HEK293 (cell line): ENCODE data around the gene KRTAP5-1.
"Not testable (repeated sequence)": the region's sequence is repeated elsewhere in the genome, so short reads cannot be mapped to it uniquely, and the experiment has no call there.

ENCODE experiments used
- CTCF ChIA-PET: fragments of 350-600 bp; formaldehyde crosslinking; extraction: SDS; loops from one replicate; lab custom pipeline; 2021; ENCODE audit warnings: antibody characterized with exemption; lab: Yijun Ruan, JAX
- POLR2A ChIA-PET: fragments of 300-600 bp; formaldehyde crosslinking; extraction: SDS; loops from one replicate; lab custom pipeline; 2020; ENCODE audit warnings: antibody characterized with exemption, inconsistent platforms; lab: Yijun Ruan, JAX
- H3K27ac ChIP-seq: fragments of 200-500 bp; sonication (Bioruptor generic); 2 replicates; pipeline ENCODE4 v1.5.1; 2014; ENCODE audit warnings: low read depth, low read length, control low read depth, inconsistent platforms; ENCODE audit errors: extremely low read depth
- H3K36me3 ChIP-seq, 2 experiments: fragments of 200-500 bp in 1 of 2; sonication (Bioruptor generic) in 1 of 2; 1 replicate in 1 of 2; 2 replicates in 1 of 2; pipeline ENCODE4 v1.5.1; 2014 to 2017; ENCODE audit warnings: inconsistent platforms in 2 of 2, low read length in 2 of 2; ENCODE audit not compliant: control insufficient read depth in 2 of 2, insufficient read depth in 1 of 2
- H3K4me1 ChIP-seq: fragments of 200-500 bp; sonication (Bioruptor generic); 2 replicates; pipeline ENCODE4 v1.5.1; 2014; ENCODE audit warnings: mild to moderate bottlenecking, low read length, inconsistent platforms; ENCODE audit not compliant: control insufficient read depth, insufficient read depth
- H3K4me3 ChIP-seq: 2 replicates; pipeline ENCODE4 v1.5.1; 2011; ENCODE audit warnings: low read depth, mild to moderate bottlenecking, control low read depth, low read length, moderate library complexity
- H3K9me3 ChIP-seq: fragments of 200-500 bp; sonication (Bioruptor generic); 2 replicates; pipeline ENCODE4 v1.5.1; 2014; ENCODE audit warnings: low read depth, low read length, inconsistent platforms; ENCODE audit not compliant: control insufficient read depth, insufficient read depth
- ATF2 ChIP-seq: fragments of 450-650 bp; formaldehyde crosslinking; IDR thresholded peaks from 2 replicates; pipeline ENCODE4 v1.5.1; 2016; ENCODE audit warnings: missing biosample characterization, missing genetic modification characterization, low read depth
- KLF17 ChIP-seq: fragments of 450-650 bp; formaldehyde crosslinking; IDR thresholded peaks from 2 replicates; pipeline ENCODE4 v1.5.1; 2016; ENCODE audit warnings: missing biosample characterization, missing genetic modification characterization
- KLF9 ChIP-seq: fragments of 450-650 bp; formaldehyde crosslinking; IDR thresholded peaks from 2 replicates; pipeline ENCODE4 v1.5.1; 2016; ENCODE audit warnings: missing biosample characterization, missing genetic modification characterization, low read depth
- PATZ1 ChIP-seq: fragments of 450-650 bp; formaldehyde crosslinking; IDR thresholded peaks from 2 replicates; pipeline ENCODE4 v1.5.1; 2016; ENCODE audit warnings: missing biosample characterization, missing genetic modification characterization
- SETDB1 ChIP-seq: IDR thresholded peaks from one replicate; pipeline ENCODE4 v1.6.1; 2017; ENCODE audit warnings: mild to moderate bottlenecking, low read length, moderate library complexity, mixed read lengths; ENCODE audit not compliant: insufficient read length
- SP2 ChIP-seq: fragments of 450-650 bp; formaldehyde crosslinking; IDR thresholded peaks from 2 replicates; pipeline ENCODE4 v1.5.1; 2016; ENCODE audit warnings: missing biosample characterization, missing genetic modification characterization
- ZNF112 ChIP-seq: fragments of 450-650 bp; formaldehyde crosslinking; IDR thresholded peaks from 2 replicates; pipeline ENCODE4 v1.5.0; 2017; ENCODE audit warnings: missing biosample characterization, missing genetic modification characterization
- ZNF184 ChIP-seq: fragments of 450-650 bp; IDR thresholded peaks from 2 replicates; pipeline ENCODE4 v1.5.1; 2018; ENCODE audit warnings: missing biosample characterization, mild to moderate bottlenecking, missing genetic modification characterization
- ZNF350 ChIP-seq: fragments of 450-650 bp; formaldehyde crosslinking; IDR thresholded peaks from 2 replicates; pipeline ENCODE4 v1.5.0; 2017; ENCODE audit warnings: missing biosample characterization, mild to moderate bottlenecking, missing genetic modification characterization
- ZNF510 ChIP-seq: fragments of 450-650 bp; formaldehyde crosslinking; IDR thresholded peaks from 2 replicates; pipeline ENCODE4 v1.5.1; 2018; ENCODE audit warnings: mild to moderate bottlenecking, missing genetic modification characterization, missing biosample characterization; ENCODE audit not compliant: insufficient replicate concordance
- ZNF514 ChIP-seq: fragments of 450-650 bp; formaldehyde crosslinking; IDR thresholded peaks from 2 replicates; pipeline ENCODE4 v1.5.1; 2016; ENCODE audit warnings: missing biosample characterization, missing genetic modification characterization
- ZNF560 ChIP-seq: fragments of 450-650 bp; formaldehyde crosslinking; IDR thresholded peaks from 2 replicates; pipeline ENCODE4 v1.5.1; 2017; ENCODE audit warnings: missing biosample characterization, missing genetic modification characterization, borderline replicate concordance
- ZNF585B ChIP-seq: fragments of 450-650 bp; formaldehyde crosslinking; IDR thresholded peaks from 2 replicates; pipeline ENCODE4 v1.5.1; 2016; ENCODE audit warnings: missing biosample characterization, missing genetic modification characterization
- ZNF645 ChIP-seq: fragments of 450-650 bp; formaldehyde crosslinking; IDR thresholded peaks from 2 replicates; pipeline ENCODE4; 2016; ENCODE audit warnings: missing biosample characterization, missing genetic modification characterization
- ZNF707 ChIP-seq: fragments of 450-650 bp; formaldehyde crosslinking; IDR thresholded peaks from 2 replicates; pipeline ENCODE4 v1.5.1; 2016; ENCODE audit warnings: missing biosample characterization, missing genetic modification characterization
- ZNF830 ChIP-seq: fragments of 450-650 bp; IDR thresholded peaks from 2 replicates; pipeline ENCODE4 v1.5.0; 2018; ENCODE audit warnings: missing biosample characterization, missing genetic modification characterization, low read depth, mild to moderate bottlenecking, moderate library complexity
- ZSCAN16 ChIP-seq: fragments of 450-650 bp; formaldehyde crosslinking; IDR thresholded peaks from 2 replicates; pipeline ENCODE4 v1.5.1; 2016; ENCODE audit warnings: missing biosample characterization, missing genetic modification characterization
- ZSCAN4 ChIP-seq: fragments of 450-650 bp; formaldehyde crosslinking; IDR thresholded peaks from 2 replicates; pipeline ENCODE4 v1.5.1; 2017; ENCODE audit warnings: missing biosample characterization, missing genetic modification characterization

Gene KRTAP5-1

GRCh38 chr11:1603629-1604028 lies 18.5 kb upstream of the KRTAP5-1 start:
- Histone ChIP-seq H3K4me1 (no peaks in the 10 kb centered on the region), H3K9me3 (no peaks in the 10 kb centered on the region), H3K4me3 (no peak overlapping the region), H3K36me3 (no peaks in the 10 kb centered on the region), H3K27ac (no peak overlapping the region)
- ChIA-PET CTCF (no interaction called here), POLR2A (no interaction called here)
- TF ChIP-seq ZSCAN4 (tag by site-specific recombination) (peak; percentile 96), ZNF645 (tag by site-specific recombination) (no peak), PATZ1 (tag by site-specific recombination) (no peak), ZNF707 (tag by site-specific recombination) (no peak), ATF2 (tag by site-specific recombination) (no peak)

- H3K4me1 ChIP-seq, H3K9me3 ChIP-seq, H3K27ac ChIP-seq, H3K4me3 ChIP-seq, H3K36me3 ChIP-seq, POLR2A ChIA-PET: not testable (repeated sequence)
- CTCF ChIA-PET = interaction anchor here (0.6 kb wide), 1 partner anchor 25 kb away, joined by 3 read pairs; no protein-coding TSS in a partner anchor
- peak; percentile 82 for TF ChIP-seq SETDB1
Measured at GRCh38 chr11:1601663-1602062, 16.6 kb upstream of the KRTAP5-1 start.

GRCh38 chr11:1600626-1601025 lies 15.5 kb upstream of the KRTAP5-1 start:
- CTCF ChIA-PET = interaction anchor here (1.6 kb wide), 1 partner anchor 26 kb away, joined by 3 read pairs; no protein-coding TSS in a partner anchor

More at GRCh38 chr11:1600626-1601025, 15.5 kb upstream of the KRTAP5-1 start:
- POLR2A ChIA-PET = no interaction called here
- TF ChIP-seq ZNF350 (tag by site-specific recombination) = no peak
- TF ChIP-seq ZNF560 (tag by site-specific recombination) = no peak
- no peak for TF ChIP-seq SP2
- no peak for TF ChIP-seq ZNF510 (tag by site-specific recombination)
- no peak for TF ChIP-seq ZNF112
- no peak for TF ChIP-seq ZNF514
- TF ChIP-seq ZSCAN16 (tag by site-specific recombination) = no peak
- TF ChIP-seq KLF9 (tag by site-specific recombination) = no peak
- TF ChIP-seq ZNF184 = no peak
- TF ChIP-seq ZNF830 (tag by site-specific recombination) = no peak
- TF ChIP-seq ATF2 (tag by site-specific recombination) = no peak
- no peak for TF ChIP-seq KLF17 (tag by site-specific recombination)
- TF ChIP-seq ZNF585B (tag by site-specific recombination) = no peak
- no peaks in the 10 kb centered on the region for H3K36me3 ChIP-seq
- no peaks in the 10 kb centered on the region for H3K4me1 ChIP-seq
- H3K9me3 ChIP-seq = no peaks in the 10 kb centered on the region
- H3K4me3 ChIP-seq = no peak overlapping the region
- H3K27ac ChIP-seq = no peak overlapping the region
